NB4 (cell line): Measurements from ENCODE around the gene RNF145.

Experiments
- CTCF ChIP-seq: IDR thresholded peaks from one replicate; pipeline ENCODE4 v1.5.1; 2012; ENCODE audit warnings: low read depth, low read length
- MAX ChIP-seq: IDR thresholded peaks from 2 replicates; pipeline ENCODE4 v1.6.1; 2011; ENCODE audit warnings: low read depth, low read length
- POLR2A ChIP-seq: IDR thresholded peaks from 2 replicates; pipeline ENCODE4 v1.6.1; 2011; ENCODE audit warnings: mild to moderate bottlenecking; ENCODE audit not compliant: insufficient read length; ENCODE audit errors: extremely low read depth

GRCh38 chr5:159199780-159200179 lies 9.6 kb downstream of the RNF145 start:
- no peak for TF ChIP-seq CTCF
- no peak for TF ChIP-seq POLR2A
- no peak for TF ChIP-seq MAX
